ENCODE data around the gene TRIM4.
A peak's percentile ranks its signal among the peaks of the same experiment; 100 is the strongest.
"Not testable (repeated sequence)": the region's sequence is repeated elsewhere in the genome, so short reads cannot be mapped to it uniquely, and the experiment has no call there.

The TRIM4 gene

DNA sequence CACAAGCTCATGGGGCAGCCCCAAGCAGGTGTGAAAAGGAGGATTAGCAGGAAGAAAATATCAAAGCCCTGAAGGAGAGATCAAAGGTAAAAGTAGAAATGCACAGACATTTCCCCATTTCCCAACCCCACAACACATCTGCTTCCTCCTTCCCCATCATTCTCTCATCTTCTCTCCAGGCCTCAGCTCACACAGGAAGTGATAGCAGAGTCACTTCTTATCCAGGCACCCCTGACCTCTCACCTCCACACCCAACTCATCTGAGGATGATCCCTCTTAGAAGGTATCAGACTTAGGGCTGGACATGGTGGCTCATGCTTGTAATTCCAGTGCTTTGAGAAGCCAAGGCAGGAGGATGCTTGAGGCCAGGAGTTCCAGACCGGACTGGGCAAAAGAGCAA lies 28.3 kb upstream of the TRIM4 start:
- no peak for DNase-seq (ENCODE audit: low read depth)
- no peak overlapping the region for H3K4me3 ChIP-seq (ENCODE audit: low read length)
- TF ChIP-seq, protein P1, sequence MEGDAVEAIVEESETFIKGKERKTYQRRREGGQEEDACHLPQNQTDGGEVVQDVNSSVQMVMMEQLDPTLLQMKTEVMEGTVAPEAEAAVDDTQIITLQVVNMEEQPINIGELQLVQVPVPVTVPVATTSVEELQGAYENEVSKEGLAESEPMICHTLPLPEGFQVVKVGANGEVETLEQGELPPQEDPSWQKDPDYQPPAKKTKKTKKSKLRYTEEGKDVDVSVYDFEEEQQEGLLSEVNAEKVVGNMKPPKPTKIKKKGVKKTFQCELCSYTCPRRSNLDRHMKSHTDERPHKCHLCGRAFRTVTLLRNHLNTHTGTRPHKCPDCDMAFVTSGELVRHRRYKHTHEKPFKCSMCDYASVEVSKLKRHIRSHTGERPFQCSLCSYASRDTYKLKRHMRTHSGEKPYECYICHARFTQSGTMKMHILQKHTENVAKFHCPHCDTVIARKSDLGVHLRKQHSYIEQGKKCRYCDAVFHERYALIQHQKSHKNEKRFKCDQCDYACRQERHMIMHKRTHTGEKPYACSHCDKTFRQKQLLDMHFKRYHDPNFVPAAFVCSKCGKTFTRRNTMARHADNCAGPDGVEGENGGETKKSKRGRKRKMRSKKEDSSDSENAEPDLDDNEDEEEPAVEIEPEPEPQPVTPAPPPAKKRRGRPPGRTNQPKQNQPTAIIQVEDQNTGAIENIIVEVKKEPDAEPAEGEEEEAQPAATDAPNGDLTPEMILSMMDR (conservative IDR thresholded peaks at IDR 0.05; ENCODE audit: low read length), result no peak

DNA sequence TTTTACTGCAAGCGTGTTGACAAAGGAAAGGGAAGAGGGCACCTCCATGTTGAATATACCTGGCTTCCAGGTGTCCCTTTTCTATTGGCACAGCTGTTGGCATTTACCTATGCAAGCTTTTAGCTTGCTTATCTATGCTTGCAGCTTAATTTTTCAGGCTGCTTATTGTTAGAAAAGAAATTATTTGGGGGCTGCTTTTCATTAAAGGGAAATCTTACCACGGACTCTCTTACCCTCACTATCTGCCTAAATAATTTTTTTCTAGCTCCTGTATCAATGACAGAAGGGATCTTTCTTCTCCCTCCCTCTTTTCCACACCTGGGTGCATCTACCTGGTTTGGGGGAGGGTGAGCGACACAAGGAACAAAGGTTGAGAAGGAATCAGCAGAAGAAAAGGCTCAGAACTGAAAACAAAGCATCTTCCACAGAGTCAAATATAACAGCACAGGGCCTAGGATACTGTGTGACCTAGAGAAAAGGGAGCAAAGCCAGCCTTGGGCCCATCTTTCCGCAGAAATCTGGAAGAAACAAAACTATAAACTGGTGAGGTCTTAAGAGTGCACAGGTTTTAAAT lies 25.3 kb upstream of the TRIM4 start:
- DNase-seq (ENCODE audit: low read depth), result no peak
- TF ChIP-seq, protein P1 (conservative IDR thresholded peaks at IDR 0.05; ENCODE audit: low read length), result no peak
- H3K4me3 ChIP-seq (ENCODE audit: low read length), result no peak overlapping the region

GRCh38 chr7:99943641-99944496 lies 24.5 kb upstream of the TRIM4 start:
- TF ChIP-seq, protein P1 (conservative IDR thresholded peaks at IDR 0.05; ENCODE audit: low read length), result no peak
- H3K4me3 ChIP-seq (ENCODE audit: low read length), result no peak overlapping the region
- DNase-seq (ENCODE audit: low read depth), result no peak

- DNase-seq (ENCODE audit: low read depth), result no peak
- no peak overlapping the region for H3K4me3 ChIP-seq (ENCODE audit: low read length)
- TF ChIP-seq, protein P1 (conservative IDR thresholded peaks at IDR 0.05; ENCODE audit: low read length), result no peak
These were observed 19.0 kb upstream of the TRIM4 start for GRCh38 chr7:99938296-99938695.

DNA sequence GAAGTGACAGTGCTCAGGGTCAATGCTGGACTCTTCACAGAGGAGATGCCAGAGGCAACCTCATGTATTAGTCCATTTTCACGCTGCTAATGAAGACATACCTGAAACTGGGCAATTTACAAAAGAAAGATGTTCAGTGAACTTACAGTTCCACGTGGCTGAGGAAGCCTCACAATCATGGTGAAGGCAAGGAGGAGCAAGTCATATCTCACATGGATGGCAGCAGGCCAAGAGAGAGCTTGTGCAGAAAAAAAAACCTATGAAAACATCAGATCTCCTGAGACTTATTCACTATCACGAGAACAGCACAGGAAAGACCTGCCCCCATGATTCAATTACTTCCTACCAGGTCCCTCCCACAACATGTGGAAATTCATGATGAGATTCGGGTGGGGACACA lies 15.7 kb upstream of the TRIM4 start:
- not testable (repeated sequence) for DNase-seq (ENCODE audit: low read depth); H3K4me3 ChIP-seq (ENCODE audit: low read length)

DNA sequence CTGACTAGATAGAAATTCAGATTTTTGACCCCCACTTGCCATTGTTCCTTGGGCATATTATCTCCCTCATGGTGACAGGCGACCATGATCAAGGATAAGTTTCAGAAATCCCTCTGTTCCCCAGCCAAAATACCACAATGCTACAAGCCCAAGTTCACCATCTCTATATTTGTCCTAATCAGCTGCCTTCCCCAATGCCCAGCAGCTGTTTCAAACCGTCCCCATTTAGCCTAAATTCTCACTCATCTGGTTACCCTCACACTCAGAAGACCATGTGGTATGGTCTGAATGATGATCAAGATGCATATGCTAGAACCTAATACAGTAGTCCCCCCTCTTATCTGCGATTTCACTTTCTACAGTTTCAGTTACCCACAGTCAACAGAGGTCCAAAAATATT lies 11.0 kb upstream of the TRIM4 start:
- TF ChIP-seq, protein P1 (conservative IDR thresholded peaks at IDR 0.05; ENCODE audit: low read length), result no peak
- H3K4me3 ChIP-seq (ENCODE audit: low read length), result no peak overlapping the region
- no peak for DNase-seq (ENCODE audit: low read depth)

DNA sequence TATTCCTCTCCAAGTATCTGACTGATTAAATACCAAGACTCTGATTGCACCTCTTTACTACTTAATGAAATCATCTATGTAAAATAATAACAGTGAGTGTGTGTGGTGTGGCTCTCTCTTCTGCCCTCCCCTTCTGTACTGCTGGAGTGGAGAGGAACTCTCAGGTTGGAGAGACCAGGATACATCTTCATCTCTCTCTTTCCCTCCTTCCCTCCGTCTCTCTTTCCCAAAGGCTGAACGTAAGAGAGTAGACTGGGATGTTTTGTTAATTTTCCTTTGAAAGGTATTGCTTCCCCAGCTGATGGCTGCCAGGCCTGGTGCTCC lies 10.4 kb upstream of the TRIM4 start:
- peak overlapping the region; percentile 41 for H3K4me3 ChIP-seq (ENCODE audit: low read length)

More for the DNA sequence above, 10.4 kb upstream of the TRIM4 start:
- no peak for DNase-seq (ENCODE audit: low read depth)
- TF ChIP-seq, protein P1 (conservative IDR thresholded peaks at IDR 0.05; ENCODE audit: low read length), result no peak
